GM19467 (cell line): ENCODE results near the gene MYRFL.
"Not testable (repeated sequence)": the region's sequence is repeated elsewhere in the genome, so short reads cannot be mapped to it uniquely, and the experiment has no call there.

Source experiments
- ATAC-seq: cut with Tn5 transposase; IDR thresholded peaks from one replicate; pipeline ENCODE4 v1.9.1; 2021; ENCODE audit warnings: mild to moderate bottlenecking, moderate library complexity; ENCODE audit not compliant: unreplicated experiment

The MYRFL gene

DNA sequence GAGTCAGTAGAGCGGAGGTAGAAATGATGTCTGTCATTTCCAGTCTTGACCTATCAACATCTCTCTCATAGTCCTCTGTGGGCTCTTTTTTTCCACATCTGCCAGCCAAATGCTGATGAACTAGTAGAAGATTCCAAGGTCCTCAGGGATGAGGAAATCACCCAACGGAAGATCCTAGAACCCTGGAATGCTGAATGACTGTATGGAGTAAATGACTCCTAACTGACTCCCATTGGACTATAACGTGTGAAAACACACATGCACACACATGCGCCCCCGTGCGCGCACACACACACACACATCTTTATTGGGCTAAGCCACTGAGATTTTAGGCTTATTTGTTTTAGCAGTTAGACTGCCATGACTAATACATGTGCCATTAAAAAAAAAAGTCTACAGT is 159.2 kb downstream of the MYRFL start:
- ATAC-seq, result no peak

DNA sequence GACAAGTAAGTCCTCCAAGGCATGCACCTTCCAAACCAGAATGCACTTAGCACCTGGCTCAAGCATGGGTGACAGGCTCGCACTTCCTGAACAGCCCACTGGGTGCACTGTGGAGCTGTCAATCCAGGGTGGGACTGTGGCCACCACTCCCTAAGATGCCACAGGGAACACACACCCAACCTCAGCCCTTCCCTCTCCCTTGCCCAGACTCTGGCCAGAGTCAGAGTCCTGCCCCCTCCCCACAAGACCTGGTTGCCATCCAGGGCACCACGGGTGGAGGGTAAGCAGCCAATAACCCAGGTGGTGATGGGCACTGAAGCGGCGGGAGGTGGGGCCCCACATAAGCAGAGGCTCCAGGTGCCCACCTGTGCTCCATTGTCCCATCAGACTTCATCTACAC is 160.6 kb downstream of the MYRFL start:
- peak; percentile 79 for ATAC-seq

DNA sequence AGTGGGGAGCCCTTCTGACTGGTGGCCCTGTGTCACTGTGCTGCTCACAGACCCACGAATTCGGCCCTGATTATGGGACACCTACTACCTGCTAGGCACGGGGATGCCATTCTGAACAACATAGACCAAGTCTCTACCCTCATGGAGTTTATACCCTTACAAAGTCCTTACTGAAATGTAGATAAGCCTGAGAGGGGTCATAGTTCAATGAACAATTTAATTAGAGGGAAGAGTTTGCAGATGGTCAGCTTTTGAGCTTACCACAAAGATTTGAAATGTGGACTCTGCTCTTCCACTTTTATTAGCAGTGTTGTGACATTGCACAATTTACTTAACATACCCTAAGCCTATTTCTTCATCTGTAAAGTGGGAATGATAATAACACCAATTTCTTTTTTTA is 161.1 kb downstream of the MYRFL start:
- no peak for ATAC-seq

DNA sequence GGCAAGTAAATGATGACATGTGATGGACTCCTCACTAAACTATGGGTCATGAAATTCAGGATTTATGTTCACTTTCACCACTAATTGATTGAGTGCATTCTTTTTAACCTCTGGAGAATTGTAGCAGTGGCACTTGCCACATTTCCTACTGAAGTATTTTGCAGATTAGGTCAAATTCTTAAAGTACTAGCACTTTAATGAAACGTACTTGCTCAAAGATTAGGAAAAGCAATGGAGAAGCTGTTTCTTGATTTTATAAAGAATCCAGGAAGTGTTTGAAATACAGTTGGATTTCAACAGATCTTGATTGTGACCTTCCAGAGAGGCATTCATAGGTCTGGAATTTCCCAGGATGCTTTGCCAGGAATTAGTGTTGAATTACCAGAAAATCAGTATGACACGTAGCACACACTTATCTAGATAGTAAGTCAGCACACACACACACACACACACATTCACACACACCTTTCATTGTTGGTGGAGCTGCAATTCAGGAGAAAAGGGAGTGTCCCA is 162.6 kb downstream of the MYRFL start:
- ATAC-seq, result no peak

DNA sequence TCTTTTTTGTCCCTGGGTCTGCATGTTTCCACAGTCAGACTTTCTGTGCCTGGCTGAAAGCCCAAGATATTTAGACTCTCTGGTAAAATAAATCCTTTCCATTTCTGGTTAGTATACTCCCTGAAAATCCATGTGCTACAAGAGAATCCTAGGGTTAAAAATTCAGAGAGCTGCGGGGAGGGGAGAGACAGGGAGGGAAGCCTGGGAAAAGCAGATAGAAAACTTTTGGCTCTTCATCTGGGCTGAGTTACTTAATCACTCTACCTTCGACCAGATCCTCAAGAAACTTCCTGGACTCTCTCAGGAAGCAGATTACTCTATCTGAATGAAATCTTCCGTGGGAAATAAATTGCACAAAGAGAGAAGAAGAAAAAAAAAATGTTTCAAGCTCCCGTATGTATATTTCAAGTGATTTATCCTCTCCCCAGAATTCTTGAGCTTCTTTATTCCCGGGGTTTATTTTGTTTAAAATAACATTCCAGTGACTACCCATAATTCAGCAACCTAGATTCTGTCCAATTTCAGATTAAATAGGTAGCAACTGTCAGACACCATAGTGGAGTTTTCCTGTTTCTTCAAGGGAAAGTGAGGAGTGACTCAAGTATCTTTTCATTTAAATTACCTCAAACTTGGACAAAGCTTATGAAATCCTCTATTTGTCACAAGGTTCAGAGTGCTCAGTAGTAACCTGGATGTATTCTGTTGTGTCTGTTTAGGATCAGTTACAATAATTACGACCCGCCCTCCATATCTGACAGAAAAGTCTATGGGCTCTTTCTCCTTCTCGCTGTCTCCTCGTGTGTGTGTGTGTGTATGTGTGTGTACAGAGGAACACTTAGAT is 163.7 kb downstream of the MYRFL start:
- no peak for ATAC-seq

DNA sequence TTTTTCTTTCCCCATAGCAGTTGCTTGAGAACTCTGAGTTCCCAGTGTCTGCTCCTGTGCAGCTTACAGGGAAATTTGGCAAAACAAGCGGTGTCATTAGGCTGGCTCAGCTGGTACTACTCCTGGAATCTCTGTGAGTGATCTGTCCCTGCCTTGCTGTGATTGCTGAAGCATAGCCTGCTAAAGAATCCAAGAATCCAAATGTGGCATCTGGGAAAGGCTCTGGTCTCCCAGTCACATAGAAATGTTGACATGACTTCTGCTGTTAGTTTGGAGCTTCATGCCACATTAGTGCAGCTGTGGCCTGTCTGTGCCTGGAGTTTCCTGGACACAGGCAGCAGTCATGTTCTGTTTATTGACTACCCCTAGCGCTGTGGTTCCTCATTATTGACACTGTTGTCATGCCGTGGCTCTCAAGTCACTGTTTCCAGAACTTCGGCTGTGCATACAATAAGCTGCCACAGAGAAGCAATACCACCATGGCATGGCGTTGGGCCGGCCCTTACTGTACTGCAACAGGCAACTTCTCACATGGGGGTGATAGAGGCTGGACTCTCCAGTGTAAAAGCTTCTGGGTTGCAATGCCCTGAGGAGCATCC is 166.8 kb downstream of the MYRFL start:
- no peak for ATAC-seq

DNA sequence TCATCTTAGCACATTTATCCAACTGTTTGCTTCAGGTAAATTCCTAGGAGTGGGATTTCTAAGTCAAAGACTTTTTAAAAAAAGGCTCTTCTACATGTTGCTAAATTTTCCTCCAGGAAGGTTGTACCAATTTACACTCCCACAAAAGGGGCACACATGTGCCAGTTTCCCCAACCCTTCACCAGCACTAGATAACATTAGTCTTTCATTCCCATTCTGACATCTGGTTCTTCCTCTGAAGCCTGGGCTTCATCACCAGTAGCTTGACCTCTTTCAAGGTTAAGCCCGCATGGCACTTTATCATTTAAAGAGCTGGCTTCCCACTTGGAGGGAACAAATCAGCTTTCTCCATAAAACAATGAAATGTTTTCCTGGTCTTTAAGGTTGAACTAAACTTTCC is 168.4 kb downstream of the MYRFL start:
- no peak for ATAC-seq

DNA sequence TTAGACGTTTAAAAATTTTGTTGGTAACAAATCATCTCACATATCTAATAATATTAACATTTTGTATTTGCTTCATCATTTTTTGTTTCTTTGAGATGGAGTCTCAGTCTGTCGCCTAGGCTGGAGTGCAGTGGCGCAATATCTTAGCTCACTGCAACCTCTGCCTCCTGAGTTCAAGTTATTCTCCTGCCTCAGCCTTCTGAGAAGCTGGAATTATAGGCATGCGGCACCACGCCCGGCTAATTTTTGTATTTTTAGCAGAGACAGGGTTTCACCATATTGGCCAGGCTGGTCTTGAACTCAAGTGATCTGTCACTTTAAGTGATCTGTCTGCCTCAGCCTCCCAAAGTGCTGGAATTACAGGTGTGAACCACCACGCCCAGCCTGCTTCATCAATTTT is 169.1 kb downstream of the MYRFL start:
- not testable (repeated sequence) for ATAC-seq

DNA sequence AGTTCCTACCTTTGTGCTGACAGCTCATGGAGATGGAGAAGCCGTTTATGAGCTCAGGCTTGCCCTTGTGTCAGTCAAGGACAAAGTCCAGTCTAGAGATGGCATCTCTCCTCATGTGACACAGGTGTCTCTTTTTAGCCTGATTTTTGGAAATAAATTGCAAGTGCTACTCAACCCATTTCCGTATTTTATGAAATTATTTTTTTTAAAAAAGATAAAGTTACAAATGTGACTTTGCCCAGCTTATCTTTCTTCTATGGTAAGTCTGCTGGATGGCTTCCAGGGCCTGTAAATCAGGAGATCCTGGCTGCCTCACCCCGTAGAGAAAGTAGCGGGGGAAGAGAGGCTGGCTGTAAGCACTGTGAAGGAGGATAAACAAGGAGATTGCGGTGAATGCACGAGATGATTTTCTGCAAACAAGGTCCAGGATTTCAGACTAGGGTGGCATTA is 169.7 kb downstream of the MYRFL start:
- no peak for ATAC-seq

DNA sequence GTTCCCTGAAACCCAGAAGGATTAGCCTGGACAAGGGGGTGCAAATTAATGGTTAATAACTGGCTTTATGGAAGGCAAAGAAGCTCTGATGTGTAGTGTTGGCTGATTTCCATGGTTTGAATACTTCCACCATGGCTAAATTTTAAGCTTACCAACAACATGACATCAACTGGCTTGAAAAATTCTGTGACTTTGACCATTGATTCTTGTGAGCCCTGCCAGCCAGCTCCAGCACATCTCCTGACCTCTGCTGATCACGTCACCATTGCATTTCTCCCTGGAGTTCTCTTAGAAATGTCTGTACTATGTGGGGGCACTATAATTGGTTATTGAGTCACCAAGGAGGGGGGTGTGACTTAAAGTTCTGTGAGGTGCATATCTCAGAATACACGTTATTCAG is 171.2 kb downstream of the MYRFL start:
- ATAC-seq, result no peak

DNA sequence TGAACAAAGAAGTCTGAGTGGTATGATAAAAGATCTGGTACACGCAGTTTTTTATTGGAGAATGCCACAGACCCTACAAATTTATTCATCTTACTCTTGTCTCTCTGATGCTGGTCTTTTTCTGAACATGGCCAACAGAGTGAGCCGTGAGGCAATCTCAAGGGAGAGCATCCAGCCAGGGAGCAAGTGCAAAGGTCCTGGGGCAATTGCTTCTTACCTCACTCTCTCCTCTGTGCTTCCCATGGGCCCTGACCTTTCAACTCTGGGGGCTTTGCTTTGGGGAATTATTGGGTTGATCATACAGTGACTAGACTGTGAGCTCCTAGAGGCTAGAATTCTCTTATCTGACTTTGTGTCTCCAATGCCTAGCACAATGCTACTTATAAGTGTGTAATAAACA is 171.7 kb downstream of the MYRFL start:
- no peak for ATAC-seq

DNA sequence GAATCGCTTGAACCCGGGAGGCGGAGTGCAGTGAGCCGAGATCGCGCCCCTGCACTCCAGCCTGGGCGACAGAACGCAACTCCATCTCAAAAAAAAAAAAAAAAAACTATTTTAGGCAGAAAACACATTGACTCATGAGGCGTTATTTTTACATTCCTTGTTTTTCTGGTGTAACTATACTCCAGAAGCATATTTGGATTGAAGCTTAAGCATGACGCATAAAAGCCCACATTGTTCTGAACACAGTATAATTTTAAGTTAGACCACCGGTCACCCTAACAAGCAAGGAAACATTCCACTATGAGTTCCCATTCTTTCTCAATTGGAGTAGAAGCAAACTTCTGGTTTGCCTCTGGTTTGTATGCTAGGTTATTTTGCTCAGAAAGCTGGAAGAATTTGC is 173.0 kb downstream of the MYRFL start:
- ATAC-seq, result no peak

DNA sequence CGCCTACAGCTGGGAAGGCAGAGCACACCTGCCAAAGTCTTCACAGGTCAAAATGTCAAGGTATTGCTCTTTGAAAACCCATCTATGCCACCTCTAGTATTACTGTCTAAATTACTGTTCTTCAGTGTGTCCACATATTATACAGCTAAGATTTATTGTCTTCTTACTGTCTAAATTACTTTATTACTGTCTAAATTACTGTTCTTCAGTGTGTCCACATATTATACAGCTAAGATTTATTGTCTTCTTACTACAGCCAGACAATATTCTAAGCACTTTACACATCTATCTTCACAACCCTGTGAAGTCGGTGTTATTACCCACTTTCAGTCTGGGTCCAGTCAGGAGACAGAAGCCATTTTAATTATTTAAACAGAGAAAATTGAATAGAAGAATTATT is 173.9 kb downstream of the MYRFL start:
- ATAC-seq, result no peak

DNA sequence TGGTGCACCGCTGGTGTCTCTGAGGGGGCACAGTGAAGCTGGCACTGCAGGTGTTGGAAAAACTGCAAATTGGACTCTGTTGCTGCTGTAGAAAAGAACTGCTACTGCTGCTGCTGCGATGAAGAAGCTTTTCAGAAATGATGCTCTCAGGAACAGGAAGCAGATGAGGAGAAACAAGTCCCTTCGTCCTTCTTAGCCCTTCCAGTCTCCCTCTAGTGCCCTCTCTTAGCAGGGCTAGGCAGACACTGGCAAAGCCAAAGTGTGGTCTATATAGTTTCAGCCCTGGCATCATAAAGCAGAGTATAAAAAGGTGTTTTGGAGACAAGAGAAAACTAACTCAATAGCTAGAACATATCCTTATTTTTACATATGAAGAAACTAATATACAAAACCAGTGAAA is 174.5 kb downstream of the MYRFL start:
- ATAC-seq, result no peak

DNA sequence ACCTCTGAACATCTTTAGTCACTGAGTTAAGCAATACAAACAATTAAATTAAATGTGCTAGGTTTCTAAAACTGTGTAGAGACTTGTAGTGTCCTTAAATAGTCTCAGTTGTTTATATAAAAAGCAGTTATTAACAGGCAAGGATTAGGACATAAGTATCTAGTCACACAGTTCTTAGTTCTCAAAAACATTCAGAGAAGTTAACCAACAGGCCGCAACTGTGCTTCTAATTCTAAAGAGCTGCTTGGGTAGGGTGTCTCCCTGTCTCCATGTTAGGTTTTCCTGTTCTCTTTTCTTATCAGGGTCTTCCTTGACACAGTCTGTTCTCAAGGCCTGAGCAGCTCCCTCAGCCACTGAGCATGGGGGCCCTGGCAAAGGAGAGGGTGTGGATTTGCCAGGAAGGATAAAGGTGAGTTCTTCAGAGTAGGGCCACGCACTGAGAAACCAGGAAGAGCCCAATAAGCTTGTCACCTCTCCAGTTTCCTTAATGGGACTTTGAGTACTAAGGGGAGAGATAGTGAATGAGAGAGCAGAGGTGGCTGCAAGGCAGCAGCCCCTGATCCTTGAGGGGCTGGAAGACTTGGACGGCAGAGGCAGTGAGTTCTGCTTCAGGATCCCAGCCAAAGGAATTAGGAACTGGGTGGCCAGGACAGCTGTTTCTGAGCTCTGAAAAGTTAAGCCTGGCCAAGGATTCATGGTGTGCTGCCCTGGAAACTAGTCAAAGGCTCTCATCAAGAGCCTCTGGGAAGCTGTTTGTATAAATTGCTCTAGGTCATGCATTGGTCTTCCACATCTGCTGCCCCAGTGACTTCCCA is 177.3 kb downstream of the MYRFL start:
- ATAC-seq, result no peak

DNA sequence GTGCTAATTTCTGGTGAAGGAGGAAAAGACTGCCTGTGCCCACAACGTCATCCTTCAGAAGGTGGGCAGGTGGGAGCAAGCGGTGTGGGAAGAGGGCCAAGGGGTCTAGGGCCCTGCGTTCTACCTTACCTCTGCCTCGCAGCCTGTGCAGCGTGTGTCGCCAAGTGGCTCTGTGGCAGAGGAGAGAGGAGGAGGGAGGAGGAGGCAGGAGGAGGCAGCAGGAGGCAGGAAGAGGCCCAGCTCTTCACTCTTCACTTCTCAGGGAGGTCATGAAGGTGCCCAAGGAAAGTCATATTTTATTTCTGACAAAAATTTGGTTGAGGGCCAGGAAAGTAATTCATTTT is 177.9 kb downstream of the MYRFL start:
- ATAC-seq, result no peak

DNA sequence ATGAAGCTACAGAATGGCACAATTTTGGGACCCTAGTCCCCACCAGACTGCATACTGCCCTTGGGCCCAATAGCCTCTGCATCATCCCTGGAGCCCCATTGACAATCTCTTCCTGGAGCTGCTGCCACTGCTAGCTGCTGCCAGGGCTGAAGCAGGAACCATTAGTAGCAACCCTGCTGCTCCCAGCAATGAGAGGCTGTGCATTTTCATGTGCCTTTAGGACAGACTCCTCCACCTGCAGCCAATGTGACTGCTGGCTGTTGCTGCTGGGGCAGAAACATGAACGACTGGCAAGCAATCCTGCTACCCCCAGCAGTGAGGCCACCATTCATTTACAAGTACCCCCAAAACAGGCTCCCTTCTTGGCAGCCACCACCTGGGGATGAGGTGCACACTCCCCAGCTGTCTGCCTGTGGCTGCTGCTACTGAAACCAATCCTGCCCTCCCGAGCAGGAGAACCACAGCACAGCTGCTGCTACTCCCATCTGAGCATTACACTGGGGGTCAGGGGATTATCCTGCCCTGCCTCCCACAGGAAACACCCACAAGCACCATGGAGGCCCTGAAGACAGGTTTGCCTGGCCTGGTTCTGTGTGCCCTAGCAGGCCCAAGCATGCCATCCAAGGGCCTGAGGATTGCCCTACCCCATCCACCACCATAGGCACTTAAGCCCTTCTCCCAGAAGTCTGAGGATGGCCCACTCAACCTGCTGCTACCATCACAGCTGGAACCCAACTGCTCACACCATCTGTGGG is 181.0 kb downstream of the MYRFL start:
- no peak for ATAC-seq

DNA sequence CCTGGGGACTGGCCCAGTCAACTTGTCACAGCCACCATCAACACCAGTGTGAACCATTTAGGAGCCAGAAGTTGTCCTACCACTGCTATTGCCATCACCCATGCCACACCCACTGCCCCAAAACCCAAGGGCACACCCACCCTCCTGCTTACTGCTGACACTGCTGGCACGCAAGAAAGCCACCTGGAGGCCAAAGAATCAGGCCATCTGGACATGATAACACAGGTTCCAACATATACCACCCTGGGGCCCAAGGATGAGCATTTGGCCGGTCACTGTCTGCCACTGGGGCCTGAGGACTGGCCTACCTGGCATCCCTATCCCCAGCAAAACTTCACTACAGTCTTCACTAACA is 181.6 kb downstream of the MYRFL start:
- ATAC-seq, result no peak

DNA sequence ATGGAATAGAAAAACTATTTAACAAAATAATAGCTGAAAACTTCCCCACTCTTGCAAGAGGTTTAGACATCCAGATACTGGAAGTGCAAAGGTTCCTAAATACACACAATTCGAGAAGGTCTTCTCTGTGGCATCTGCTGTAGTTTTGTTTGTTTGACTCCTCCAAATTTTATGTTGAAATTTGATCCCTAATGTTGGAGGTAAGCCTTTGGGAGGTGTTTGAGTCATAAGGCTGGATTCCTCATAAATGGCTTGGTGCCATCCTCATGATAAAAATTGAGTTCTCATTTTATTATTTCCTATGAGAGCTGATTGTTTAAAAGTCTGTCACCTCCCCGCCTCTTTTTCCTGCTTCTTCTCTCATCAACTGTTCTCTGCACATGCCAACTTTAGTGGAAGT is 182.7 kb downstream of the MYRFL start:
- ATAC-seq, result no peak
